Measurements from ENCODE around the gene KCNK6.
A peak's percentile ranks its signal among the peaks of the same experiment; 100 is the strongest.
"Not testable (repeated sequence)": the region's sequence is repeated elsewhere in the genome, so short reads cannot be mapped to it uniquely, and the experiment has no call there.

Gene KCNK6

DNA sequence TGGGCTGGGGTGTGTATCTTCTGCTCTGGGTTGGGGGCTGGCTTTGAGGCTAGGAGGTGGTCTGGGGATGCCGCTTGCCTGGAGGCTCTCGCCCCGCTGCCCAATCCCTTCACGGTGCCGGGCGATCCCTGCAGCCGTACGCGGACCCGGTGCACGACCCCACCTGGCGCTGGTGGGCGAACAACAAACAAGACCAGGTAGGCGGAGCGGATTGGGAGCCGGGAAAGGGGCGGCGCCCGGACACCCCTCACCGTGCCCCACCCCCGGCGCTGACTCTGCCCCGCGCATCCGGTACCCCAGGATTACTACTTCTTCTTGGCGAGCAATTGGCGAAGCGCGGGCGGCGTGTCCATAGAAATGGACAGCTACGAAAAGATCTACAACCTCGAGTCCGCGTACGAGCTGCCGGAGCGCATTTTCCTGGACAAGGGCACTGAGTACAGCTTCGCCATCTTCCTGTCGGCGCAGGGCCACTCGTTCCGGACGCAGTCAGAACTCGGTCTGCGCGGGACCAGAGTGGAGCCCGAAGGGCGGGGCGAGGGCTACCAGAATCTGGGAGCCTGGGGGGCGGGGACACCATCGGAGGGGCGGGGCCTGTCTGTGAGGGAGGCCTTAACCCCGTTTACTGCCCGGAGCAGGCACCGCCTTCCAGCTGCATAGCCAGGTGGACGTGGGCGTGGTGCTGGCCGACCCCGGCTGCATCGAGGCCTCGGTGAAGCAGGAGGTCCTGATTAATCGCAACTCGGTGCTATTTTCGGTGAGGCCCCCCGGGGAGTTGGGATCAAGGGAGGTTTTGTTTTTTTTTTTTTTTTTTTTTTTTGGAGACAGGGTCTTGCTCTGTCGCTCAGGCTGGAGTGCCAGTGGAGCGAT lies 42.7 kb downstream of the KCNK6 start:
- no peak for DNase-seq (ENCODE audit: low read depth)

DNA sequence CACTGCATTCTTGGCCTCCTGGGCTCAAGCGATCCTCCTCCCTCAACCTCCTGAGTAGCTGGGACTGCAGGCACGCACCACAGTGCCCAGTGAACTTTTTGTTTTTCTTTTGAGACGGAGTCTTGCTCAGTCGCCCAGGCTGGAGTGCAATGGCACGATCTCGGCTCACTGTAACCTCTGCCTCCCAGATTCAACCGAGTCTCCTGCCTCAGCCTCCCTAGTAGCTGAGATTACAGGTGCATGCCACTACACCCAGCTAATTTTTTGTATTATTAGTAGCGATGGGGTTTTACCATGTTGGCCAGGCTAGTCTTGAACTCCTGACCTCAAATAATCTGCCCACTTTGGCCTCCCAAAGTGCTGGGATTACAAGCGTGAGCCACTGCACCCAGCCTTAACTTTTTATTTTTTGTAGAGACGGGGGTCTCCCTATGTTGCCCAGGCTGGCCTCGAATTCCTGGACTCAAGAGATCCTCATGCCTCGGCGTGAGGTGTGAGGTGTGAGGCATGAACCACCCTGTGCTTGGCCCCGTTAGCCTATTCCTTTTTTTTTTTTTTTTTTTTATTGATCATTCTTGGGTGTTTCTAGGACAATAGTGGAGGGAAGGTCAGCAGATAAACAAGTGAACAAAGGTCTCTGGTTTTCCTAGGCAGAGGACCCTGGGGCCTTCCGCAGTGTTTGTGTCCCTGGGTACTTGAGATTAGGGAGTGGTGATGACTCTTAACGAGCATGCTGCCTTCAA lies 43.5 kb downstream of the KCNK6 start:
- DNase-seq (ENCODE audit: low read depth): not testable (repeated sequence)

DNA sequence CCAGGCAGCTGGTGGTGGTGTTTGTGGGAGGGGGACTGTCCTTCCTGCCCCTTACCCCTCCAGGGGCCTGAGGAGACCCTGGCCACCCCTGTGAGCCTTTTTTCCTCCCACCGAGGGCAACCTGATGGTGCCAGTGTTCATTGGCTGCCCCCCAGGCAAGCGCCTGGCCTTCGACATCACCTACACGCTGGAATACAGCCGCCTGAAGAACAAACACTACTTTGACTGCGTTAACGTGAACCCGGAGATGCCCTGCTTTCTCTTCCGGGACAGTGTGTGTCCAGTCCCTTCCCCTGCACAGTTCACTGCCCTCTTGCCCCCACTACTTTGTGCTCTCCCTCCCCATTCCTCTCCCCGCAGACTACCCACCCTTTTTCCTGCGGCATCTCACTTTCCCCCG lies 47.4 kb downstream of the KCNK6 start:
- no peak for DNase-seq (ENCODE audit: low read depth)

DNA sequence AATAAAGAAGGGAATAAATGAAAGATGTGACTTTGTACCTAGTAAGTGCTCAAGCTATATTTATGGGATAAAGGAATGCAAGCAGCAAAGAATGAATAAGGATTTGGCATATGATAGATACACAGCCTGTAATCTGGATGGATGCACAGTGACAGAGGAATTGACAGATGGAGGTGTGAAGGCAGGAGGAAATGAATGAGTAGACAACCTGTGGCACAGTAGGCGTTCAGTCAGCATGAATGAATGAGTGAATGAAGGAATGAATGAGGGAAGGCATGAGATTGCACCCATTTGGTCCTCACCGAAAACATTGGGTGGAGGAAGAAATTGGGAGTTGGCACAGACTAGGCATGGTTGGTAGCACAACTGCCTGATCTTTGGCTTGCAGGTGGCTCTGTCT lies 49.9 kb downstream of the KCNK6 start:
- DNase-seq (ENCODE audit: low read depth): no peak

DNA sequence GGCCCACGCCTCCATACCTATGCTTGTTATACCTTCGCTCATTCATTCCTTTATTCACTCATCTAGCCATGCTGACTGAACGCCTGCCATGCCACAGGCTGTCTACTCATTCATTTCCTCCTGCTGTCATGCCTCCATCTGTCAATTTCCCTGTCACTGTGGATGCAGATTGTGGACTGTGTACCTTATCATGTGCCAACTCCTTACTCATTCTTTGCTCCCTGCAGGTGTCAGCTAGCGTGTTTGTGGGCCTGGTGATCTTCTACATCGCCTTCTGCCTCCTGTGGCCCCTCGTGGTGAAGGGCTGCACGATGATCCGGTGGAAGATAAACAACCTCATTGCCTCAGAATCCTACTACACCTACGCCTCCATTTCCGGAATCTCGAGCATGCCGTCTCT lies 50.7 kb downstream of the KCNK6 start:
- no peak for DNase-seq (ENCODE audit: low read depth)

DNA sequence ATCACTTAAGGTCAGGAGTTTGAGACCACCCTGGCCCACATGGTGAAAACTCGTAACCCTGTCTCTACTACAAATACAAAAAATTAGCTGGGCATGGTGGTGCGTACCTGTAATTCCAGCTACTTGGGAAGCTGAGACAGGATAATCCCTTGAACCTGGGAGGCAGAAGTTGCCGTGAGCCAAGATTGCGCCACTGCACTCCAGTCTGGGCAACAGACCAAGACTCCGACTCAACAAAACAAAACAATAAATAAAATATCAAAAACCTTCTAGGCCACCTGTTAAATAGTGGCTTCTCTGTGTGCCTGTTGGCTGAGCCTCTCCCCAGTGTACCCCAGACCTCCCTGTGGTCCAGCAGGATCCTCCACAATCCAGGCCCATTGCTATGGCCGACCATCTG lies 51.4 kb downstream of the KCNK6 start:
- DNase-seq (ENCODE audit: low read depth): no peak

DNA sequence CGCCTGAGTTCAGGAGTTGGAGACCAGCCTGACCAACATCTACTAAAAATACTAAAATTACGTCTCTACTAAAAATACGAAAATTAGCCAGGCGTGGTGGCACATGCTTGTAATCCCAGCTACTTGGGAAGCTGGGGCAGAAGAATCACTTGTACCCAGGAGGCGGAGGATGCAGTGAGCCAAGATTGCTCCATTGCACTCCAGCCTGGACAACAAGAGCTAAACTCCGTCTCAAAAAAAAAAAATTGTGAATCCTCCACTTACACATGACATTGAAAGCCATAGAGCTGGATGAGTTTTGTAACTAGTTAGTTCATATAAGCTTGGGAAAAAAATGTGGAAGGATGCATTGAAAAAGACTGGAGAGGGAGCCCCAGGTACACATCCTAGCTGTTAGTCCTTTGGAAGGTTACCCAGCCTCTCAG lies 54.3 kb downstream of the KCNK6 start:
- DNase-seq (ENCODE audit: low read depth): no peak

DNA sequence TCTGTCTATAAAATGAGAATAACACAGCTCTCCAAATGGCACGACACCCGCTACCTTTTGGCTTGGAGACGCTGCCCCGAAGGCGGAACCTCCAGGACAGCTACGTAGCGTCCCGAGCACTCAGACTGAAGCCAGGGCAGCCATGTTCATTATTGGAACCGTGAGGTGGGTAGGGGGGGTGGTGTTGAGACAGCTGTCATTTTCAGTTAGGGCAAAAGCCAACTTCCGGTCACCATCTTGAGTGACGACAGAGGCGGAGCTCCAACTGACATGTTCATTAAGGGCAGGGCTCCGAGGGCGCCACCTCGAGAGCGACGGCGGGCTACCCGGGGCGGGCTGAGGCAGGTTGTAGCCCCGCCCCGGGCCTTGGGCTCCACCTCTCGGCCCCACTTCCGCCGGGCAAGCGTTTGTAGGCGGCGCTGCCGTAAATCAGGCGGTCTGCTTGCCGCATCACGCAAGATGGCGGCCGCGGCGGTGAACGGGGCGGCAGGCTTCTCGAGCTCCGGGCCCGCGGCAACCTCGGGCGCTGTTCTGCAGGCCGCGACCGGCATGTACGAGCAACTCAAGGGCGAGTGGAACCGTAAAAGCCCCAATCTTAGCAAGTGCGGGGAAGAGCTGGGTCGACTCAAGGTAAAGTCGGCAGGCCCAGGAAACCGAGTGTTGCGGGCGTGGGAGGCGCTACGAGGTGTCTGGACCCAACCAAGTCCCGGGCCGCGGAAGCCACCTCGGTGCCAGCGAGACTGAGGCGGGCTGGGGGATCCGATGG lies 54.9 kb downstream of the KCNK6 start, which contains the start of gene PSMD8:
Gene PSMD8, plus strand, starts transcription at position 240 of the 766 bp plus-strand sequence. Its CDS starts 31 bp downstream, at position 271.
- peak; percentile 98 for DNase-seq (ENCODE audit: low read depth)

DNA sequence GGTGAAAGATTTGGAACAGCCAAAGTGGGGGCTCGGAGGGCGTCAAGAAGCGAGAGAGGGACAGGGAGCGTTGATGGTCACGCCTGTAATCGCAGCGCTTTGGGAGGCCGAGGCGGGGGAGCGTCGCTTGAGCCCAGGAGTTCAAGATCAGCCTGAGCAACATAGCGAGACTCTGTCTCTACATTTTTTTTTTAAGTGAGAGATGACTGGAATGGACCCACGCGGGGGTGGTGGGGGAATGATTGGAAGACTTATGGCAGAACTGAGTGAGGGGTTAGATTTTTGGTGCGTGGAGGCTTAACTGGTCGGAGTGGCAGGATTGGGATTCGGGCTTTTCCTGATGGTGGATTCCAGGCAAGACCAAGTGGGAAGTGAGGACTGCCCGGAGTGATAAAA lies 55.5 kb downstream of the KCNK6 start:
- no peak for DNase-seq (ENCODE audit: low read depth)

DNA sequence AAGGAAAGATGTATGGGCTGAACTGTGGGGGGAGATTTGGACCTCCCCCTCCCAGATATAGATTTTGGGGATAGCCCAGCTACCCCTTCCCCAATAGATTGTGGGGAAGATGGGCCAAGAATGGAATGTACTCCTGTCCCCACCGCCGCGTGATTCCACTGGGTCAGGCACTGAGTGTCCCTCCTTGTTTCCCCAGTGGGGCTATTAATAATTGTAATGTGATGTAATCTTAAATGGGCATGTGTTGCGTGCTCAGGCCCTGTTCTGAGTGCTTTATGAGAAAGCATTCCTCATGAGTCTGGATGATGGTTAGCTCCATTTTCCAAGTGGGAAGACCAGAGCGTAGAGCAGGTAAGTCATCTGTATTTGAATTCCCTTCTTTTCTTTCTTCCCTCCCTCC lies 56.1 kb downstream of the KCNK6 start:
- no peak for DNase-seq (ENCODE audit: low read depth)

DNA sequence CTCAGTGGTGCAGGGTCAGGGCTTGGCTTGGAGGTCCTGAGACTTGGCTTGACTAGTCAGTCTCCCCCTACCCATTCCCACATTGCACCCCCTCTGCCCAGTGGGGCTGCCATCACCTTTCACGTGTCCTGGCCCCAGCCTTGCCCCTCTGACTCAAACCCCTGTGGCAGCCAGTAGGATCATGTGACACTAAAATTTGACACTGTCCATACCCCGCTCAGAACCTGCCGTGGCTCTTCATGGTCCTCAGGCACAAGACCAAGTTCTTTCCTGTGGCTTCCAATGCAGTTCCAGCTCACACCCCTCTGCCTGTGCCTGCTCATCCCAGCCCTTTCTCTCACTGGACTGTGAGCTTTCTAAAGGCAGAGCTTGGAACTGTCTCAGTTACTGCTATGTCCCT lies 56.9 kb downstream of the KCNK6 start:
- DNase-seq (ENCODE audit: low read depth): no peak

DNA sequence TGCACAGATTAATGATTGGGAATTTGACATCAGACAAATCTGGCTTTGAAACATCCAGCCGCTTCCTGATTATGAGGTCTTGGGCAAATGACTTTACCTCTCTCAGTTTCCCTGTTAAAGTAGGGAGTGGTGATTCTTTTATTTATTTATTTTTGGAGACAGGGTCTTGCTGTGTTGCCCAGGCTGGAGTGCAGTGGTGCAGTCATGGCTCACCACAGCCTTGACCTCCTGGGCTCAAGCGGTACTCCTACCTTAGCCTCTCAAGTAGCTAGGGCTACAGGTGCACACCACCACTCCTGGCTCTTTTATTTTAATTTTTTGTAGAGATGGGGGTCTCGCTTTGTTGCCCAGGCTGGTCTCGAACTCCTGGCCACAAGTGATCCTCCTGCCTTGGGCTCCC lies 57.4 kb downstream of the KCNK6 start:
- DNase-seq (ENCODE audit: low read depth): no peak

DNA sequence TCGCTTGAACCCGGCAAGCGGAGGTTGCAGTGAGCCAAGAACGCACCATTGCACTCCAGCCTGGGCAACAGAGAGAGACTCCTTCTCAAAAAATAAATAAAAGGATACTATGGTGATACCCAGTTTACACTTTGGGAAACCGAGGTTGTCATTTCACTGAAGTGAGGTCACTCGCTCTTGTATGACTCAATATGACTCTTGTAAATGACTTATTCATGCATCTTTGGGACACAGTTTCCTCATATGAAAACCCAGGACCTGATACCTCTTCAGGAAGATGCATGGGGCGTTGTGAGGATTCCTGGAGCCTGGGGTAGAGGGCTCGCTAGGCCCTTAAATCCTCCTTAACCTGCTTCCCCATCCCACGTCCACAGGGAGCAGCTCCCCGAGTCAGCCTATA lies 59.2 kb downstream of the KCNK6 start:
- DNase-seq (ENCODE audit: low read depth): no peak

DNA sequence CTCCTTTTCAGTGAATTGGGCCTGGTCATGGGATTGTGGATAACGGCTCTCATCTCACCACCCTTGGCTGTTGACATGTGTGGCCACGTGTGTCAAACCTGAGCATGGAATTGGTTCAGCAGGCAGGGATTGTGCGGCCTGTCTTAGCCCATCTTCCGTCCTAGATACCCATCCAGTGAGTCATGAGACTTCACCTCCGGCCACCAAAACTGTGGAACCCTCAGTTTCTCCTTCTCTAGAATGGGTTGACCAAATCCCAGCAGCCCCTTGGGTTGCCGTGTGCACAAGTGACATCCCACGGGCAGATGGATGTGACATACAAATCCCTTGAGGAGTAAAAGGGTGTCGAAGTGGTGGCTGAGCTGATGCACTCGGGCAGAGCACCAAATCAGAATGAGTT lies 61.5 kb downstream of the KCNK6 start:
- DNase-seq (ENCODE audit: low read depth): no peak
